Small intestine (tissue), 7 donors: Measurements from ENCODE around the gene PCMT1. TPM values are rescaled to one million over a fixed set of nuclear protein-coding genes. Genes with fewer than 3 reads are reported as not detected.
"Not testable (repeated sequence)": the region's sequence is repeated elsewhere in the genome, so short reads cannot be mapped to it uniquely, and the experiment has no call there.

ENCODE experiments used
- DNase-seq, 2 donors: peaks; one replicate each; pipeline versions ENCODE4 v3.0.0 to v3.0.0-alpha.2; 2013
- FAIRE-seq: peaks from 2 replicates; lab custom pipeline; 2012; peaks lifted over from hg19 to GRCh38; lab: Jason Lieb, UNC
- H3K27ac ChIP-seq, 3 donors: one replicate each; pipeline ENCODE4 v1.5.1; 2013; ENCODE audit warnings: low read length in 2 of 3, mild to moderate bottlenecking in 2 of 3, control low read depth in 1 of 3, inconsistent platforms in 1 of 3, low read depth in 1 of 3, moderate library complexity in 1 of 3
- H3K27me3 ChIP-seq, 3 donors: one replicate each; pipeline ENCODE4 v1.6.1; 2013; ENCODE audit warnings: low read length in 3 of 3, inconsistent platforms in 1 of 3; ENCODE audit not compliant: control insufficient read depth in 3 of 3, insufficient read depth in 3 of 3
- H3K36me3 ChIP-seq, 3 donors: one replicate each; pipeline ENCODE4 v1.6.1; 2013; ENCODE audit warnings: low read length in 3 of 3, inconsistent platforms in 1 of 3, low read depth in 1 of 3, mild to moderate bottlenecking in 1 of 3, moderate library complexity in 1 of 3; ENCODE audit not compliant: control insufficient read depth in 3 of 3, insufficient read depth in 2 of 3
- H3K4me1 ChIP-seq, 3 donors: one replicate each; pipeline ENCODE4 v1.6.1; 2013; ENCODE audit warnings: low read length in 2 of 3, inconsistent platforms in 1 of 3, low read depth in 1 of 3, mild to moderate bottlenecking in 1 of 3, moderate library complexity in 1 of 3; ENCODE audit not compliant: control insufficient read depth in 3 of 3, insufficient read depth in 2 of 3
- H3K4me3 ChIP-seq, 3 donors: one replicate each; pipeline ENCODE4 v1.5.1; 2013; ENCODE audit warnings: low read length in 3 of 3, control low read depth in 1 of 3, inconsistent platforms in 1 of 3, low read depth in 1 of 3, mild to moderate bottlenecking in 1 of 3, moderate library complexity in 1 of 3
- H3K9me3 ChIP-seq, 2 donors: one replicate each; pipeline ENCODE4 v1.6.1; 2013; ENCODE audit warnings: low read depth in 1 of 2, low read length in 1 of 2; ENCODE audit not compliant: control insufficient read depth in 2 of 2, insufficient read depth in 1 of 2
- WGBS, 3 donors: extraction: QIAGEN DNeasy Blood & Tissue Kit; methylation state at CpG; one replicate each; pipeline ENCODE4 v1.1.7; 2013; 5-methylcytosine and 5-hydroxymethylcytosine counted together
- polyA plus RNA-seq, 4 donors: library from polyadenylated mRNA; stranded (reverse) in 3 of 4; unstranded in 1 of 4; fragments of 200-250 nt in 3 of 4; fragments of 120-200 nt in 1 of 4; gene quantifications; one replicate each; pipeline versions ENCODE4 v1.2.1 to v1.2.3, GENCODE V29; 2013
- donor health status: healthy with polysubstance abuse.
- donor health status: control.
- donor health status: control.
- donor health status: Bipolar disorder and iron deficiency.
- donor health status: healthy.

Gene PCMT1
- polyA plus RNA-seq, 4 donors: 38.9 to 75.7 (median 55.0) TPM

DNA sequence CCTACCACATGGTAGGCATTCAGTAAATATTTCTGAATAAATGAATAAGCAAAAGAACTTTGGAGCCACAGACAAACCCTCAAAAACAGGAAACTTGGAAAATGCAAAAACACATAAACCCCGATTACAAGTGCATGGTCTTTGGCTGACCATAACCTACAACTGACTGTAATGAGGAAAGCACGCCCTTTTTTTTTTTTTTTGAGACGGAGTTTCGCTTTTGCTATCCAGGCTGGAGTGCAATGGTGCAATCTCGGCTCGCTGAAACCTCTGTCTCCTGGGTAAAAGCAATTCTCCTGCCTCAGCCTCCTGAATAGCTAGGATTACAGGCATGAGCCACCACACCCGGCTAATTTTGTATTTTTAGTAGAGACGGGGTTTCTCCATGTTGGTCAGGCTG is 19.7 kb upstream of the PCMT1 start:
- 77 to 87% (median 80%) methylated on average over 8 of the region's 8 CpGs for WGBS, 3 donors
- DNase-seq: peak in 1 of 2 donors; percentile 32
- Histone ChIP-seq H3K4me3 (no peak overlapping the region), H3K27ac (peak overlapping the region in 1 of 3 donors; percentile 48), H3K4me1 (peaks cover 0 to 15% (median 0%) of the 10 kb centered on the region in 3 donors), H3K9me3 (no peaks in the 10 kb centered on the region), H3K27me3 (no peaks in the 10 kb centered on the region), H3K36me3 (peaks cover 7 to 49% (median 11%) of the 10 kb centered on the region in 3 donors)
- no peak for FAIRE-seq

DNA sequence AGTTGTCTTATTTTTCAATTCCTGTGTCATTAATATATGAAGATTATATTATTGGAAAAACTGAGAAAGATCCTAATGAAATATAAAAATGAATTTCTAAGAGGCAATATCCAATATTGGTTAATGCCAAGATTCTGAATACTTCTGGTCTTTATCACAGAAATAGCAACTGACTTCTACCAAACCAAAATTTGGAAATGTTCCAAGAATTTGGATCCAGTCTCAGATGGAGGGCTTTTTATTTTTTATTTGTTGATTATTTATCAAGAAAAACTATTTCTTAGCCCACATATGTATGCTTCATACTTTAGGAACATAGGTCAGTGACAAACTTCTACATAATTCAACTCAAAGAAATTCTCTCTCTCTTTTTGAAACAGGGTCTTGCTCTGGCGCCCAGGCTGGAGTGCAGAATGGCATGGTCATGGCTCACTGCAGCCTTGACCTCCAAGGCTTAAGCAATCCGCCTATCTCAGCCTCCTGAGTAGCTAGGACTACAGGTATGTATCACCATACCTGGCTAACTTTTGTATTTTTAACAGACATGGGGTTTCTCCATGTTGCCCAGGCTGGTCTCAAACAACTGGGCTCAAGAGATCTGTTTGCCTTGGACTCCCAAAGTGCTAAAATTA is 16.3 kb upstream of the PCMT1 start:
- peaks cover 0 to 10% (median 0%) of the 10 kb centered on the region in 3 donors for H3K4me1 ChIP-seq
- H3K36me3 ChIP-seq: peaks cover 8 to 71% (median 13%) of the 10 kb centered on the region in 3 donors

DNA sequence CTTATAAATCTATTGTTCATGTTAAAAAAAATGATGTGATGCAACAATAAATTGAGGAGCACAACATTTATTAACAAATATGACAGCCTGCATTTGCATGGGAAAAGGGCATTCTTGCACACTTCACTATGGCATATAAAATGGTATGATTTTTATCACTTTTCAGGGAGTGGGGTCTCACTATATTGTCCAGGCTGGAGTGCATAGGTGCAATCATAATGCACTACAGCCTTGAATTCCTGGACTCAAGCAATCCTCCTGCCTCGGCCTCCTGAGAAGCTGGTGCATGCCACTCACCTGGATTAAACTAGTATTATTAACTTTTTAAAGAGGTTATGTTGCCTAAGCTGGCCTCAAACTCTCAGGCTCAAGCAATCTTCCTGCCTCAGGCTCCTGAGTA is 14.6 kb upstream of the PCMT1 start:
- peaks cover 5 to 71% (median 15%) of the 10 kb centered on the region in 3 donors for H3K36me3 ChIP-seq
- no peaks in the 10 kb centered on the region for H3K4me1 ChIP-seq
- FAIRE-seq (no peak), DNase-seq (no peak)
- no peak overlapping the region for H3K27ac ChIP-seq
- no peak overlapping the region for H3K4me3 ChIP-seq
- H3K9me3 ChIP-seq: no peaks in the 10 kb centered on the region
- H3K27me3 ChIP-seq: no peaks in the 10 kb centered on the region
- WGBS, 3 donors: 91 to 100% (median 94%) methylated on average over 1 of the region's 1 CpG

More for the DNA sequence above, 16.3 kb upstream of the PCMT1 start:
- WGBS, 3 donors: 95 to 97% (median 97%) methylated on average over 2 of the region's 2 CpGs
- no peaks in the 10 kb centered on the region for H3K27me3 ChIP-seq
- H3K9me3 ChIP-seq: no peaks in the 10 kb centered on the region
- no peak overlapping the region for H3K4me3 ChIP-seq
- no peak for DNase-seq
- no peak overlapping the region for H3K27ac ChIP-seq
- no peak for FAIRE-seq

DNA sequence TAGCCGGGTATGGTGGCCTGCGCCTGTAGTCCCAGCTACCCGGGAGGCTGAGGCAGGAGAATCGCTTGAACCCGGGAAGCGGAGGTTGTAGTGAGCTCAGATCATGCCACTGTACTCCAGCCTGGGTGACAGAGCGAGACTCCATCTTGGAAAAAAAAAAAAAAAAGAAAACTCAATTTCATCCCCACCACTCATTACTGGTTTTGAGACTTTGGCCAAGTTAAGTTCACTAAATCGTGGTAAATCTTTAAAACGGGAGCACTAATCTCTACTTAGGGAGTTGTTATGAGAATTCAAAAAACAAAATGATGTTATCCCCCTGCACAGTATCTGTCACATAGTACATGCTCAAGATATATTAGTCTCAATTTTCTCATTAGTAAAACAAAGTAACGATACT is 4.3 kb upstream of the PCMT1 start:
- H3K4me1 ChIP-seq, H3K9me3 ChIP-seq, H3K4me3 ChIP-seq, FAIRE-seq, DNase-seq, H3K27ac ChIP-seq, H3K27me3 ChIP-seq: not testable (repeated sequence)
- H3K36me3 ChIP-seq: peaks cover 5 to 32% (median 8%) of the 10 kb centered on the region in 3 donors
- 61 to 77% (median 63%) methylated on average over 10 of the region's 10 CpGs for WGBS, 3 donors

DNA sequence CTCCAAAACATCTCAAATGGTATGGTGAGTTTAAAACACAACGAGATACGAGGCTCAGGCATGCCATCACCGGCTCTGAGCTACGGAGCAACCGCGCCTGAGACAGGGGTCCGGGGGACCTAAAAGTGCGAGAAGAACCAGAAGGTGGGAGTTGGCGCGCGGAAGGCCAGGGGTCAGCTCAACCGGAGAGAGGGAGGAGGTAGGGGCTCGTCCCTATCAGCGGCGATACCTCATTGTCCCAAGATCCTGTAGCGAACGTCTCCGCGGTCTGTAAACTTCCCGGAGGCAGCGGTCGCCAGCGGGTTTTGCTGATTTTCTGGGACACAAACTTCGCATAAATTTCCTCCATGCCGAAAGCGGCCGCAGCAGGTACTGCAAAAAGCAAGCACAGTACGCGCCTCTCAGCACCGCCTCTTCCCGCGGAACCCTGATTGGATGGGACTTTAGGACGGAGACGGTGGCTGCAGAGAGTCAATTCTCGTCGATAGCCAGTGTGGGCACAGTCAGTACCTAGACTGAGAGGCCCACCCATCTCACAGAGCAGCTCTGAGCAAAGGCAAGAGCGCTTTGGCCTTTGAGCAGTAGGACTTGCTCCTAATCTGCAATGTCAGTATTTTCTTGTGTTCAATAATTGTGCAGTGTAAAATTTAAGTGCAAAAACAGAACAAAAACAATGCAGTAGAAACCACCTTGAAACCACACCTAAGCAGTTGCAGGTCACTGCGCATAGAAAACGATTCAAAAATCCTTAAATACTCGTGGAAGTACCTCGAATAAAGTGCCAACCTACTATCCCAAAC is 3.2 kb upstream of the PCMT1 start, which contains the start of gene NUP43:
Gene NUP43 (minus strand): TSS at position 383 of the 800 bp plus-strand sequence. CDS start 34 bp downstream, at position 349.
- FAIRE-seq: no peak

DNA sequence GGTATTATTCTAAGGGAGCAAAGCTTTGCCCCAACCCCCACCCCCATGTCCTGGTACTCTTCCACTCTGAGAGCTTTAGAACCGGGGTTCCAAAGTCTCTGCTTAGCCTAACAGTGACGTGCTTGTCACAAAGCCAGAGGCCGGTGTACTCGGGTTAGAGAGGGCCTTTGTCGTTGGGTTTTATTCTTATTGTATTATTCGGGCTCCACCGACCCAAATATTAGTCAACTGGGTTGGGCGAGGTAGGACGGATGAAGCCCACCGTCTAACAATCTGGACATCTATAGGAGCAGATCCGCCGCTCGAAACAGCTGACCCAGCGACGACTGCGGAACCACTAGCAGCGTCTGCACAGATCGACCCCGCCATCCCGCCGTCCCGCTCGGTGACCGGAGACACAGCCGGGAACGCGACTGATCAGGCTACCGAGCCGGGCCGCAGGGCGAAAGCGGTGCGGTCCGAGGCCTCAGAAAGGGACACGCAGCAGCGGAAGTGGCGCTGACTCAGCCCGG is 403 bp upstream of the PCMT1 start:
- Histone ChIP-seq H3K27ac (peak overlapping the region; percentile 89 to 98 (median 93)), H3K4me1 (peaks cover 0 to 18% (median 8%) of the 10 kb centered on the region in 3 donors), H3K4me3 (peak overlapping the region; percentile 44 to 77 (median 56))
- WGBS, 3 donors: 0% methylated on average over 22 to 26 of the region's 38 CpGs
- H3K27me3 ChIP-seq, H3K9me3 ChIP-seq, FAIRE-seq, H3K36me3 ChIP-seq, DNase-seq: not testable (repeated sequence)

More for the DNA sequence above, 3.2 kb upstream of the PCMT1 start, which contains the start of gene NUP43:
- DNase-seq: peak; percentile 94 to 97
- Histone ChIP-seq H3K9me3 (no peaks in the 10 kb centered on the region), H3K27ac (peak within 1 kb of the TSS; percentile 51 to 83 (median 64)), H3K4me1 (peaks cover 0 to 18% (median 8%) of the 10 kb centered on the region in 3 donors), H3K27me3 (no peaks in the 10 kb centered on the region), H3K36me3 (peaks cover 4 to 25% (median 7%) of the 10 kb centered on the region in 3 donors), H3K4me3 (peak within 1 kb of the TSS; percentile 67 to 80 (median 80))
- WGBS, 3 donors: 1 to 4% (median 2%) methylated on average over 37 to 41 of the region's 41 CpGs

DNA sequence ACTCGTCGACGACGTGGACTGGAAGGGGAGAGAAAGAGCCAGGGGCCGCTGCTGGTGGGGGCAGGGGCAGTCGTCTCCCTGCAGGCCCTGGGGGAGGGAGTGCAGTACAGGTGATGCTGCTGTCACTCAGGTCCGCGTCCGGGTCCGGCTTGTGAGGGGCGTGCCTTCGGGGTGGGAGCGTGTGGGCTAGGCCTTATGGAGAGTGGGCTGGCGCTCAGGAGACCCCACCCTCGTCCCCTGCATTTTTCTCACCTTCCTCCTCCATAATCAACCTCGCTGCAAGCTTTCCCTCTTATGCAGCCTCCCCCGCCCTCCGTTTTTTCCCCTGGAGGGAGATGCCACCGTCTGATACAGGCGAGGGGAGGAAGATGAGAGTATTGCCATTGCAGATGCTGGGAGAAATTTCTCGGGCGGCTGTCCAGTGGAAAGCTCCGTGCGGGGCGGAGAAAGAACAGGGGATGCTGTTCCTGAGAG is 632 bp downstream of the PCMT1 start:
- WGBS, 3 donors: 0% methylated on average over 24 to 25 of the region's 25 CpGs
- peak; percentile 26 to 76 for DNase-seq
- Histone ChIP-seq H3K4me3 (peak overlapping the region; percentile 77 to 98 (median 93)), H3K9me3 (no peaks in the 10 kb centered on the region), H3K4me1 (peaks cover 0 to 18% (median 8%) of the 10 kb centered on the region in 3 donors), H3K27me3 (no peaks in the 10 kb centered on the region), H3K27ac (peak overlapping the region; percentile 89 to 98 (median 93)), H3K36me3 (peaks cover 0 to 6% (median 0%) of the 10 kb centered on the region in 3 donors)
- FAIRE-seq: no peak

DNA sequence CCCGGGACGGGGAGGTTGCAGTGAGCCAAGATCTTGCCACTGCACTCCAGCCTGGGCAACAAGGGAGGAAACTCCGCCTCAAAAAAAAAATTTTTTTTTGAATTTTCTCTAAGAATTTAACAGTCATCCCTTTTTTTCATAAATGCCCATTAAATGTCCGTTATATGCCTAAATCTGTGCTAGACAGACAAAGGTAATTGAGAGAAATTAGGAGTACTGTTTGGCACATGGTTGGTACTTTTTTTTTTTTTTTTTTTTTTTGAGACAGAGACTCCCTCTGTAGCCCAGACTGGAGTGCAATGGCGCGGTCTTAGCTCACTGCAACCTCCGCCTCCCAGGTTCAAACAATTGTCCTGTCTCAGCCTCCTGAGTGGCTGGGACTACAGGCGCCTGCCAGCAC is 1.7 kb downstream of the PCMT1 start:
- Histone ChIP-seq H3K4me1 (peaks cover 0 to 16% (median 13%) of the 10 kb centered on the region in 3 donors), H3K27me3 (no peaks in the 10 kb centered on the region), H3K36me3 (peaks cover 0 to 7% (median 0%) of the 10 kb centered on the region in 3 donors), H3K27ac (no peak overlapping the region), H3K9me3 (no peaks in the 10 kb centered on the region), H3K4me3 (no peak overlapping the region)
- FAIRE-seq (no peak), DNase-seq (no peak)
- WGBS, 3 donors: 88 to 95% (median 90%) methylated on average over 8 of the region's 8 CpGs
